ENCODE results near the gene DNM1. TPM values are rescaled to one million over a fixed set of nuclear protein-coding genes. Genes with fewer than 3 reads are reported as not detected.
A peak's percentile ranks its signal among the peaks of the same experiment; 100 is the strongest.

Gene DNM1
- total RNA-seq, 1 donor = 3.6 TPM

- H4K20me1 ChIP-seq (ENCODE audit: insufficient read depth, low read length) = peaks cover 1% of the 10 kb centered on the region
- peaks cover 2% of the 10 kb centered on the region for H3K79me2 ChIP-seq (ENCODE audit: insufficient read depth, low read length)
- H3K4me1 ChIP-seq (ENCODE audit: insufficient read depth, low read length) = no peaks in the 10 kb centered on the region
- peaks cover 5% of the 10 kb centered on the region for H3K9me3 ChIP-seq (ENCODE audit: low read depth, low read length)
- H2AFZ ChIP-seq (ENCODE audit: low read length) = no peak overlapping the region
- no peaks in the 10 kb centered on the region for H3K27me3 ChIP-seq (ENCODE audit: insufficient read depth, low read length)
- peaks cover 63% of the 10 kb centered on the region for H3K36me3 ChIP-seq (ENCODE audit: insufficient read depth, low read length)
- no peak overlapping the region for H3K27ac ChIP-seq (ENCODE audit: low read depth, low read length)
- peak; percentile 39 for DNase-seq (ENCODE audit: insufficient read length, low spot score, missing footprints)
- no peak overlapping the region for H3K4me2 ChIP-seq (ENCODE audit: insufficient read depth, low read length)
- no peak overlapping the region for H3K4me3 ChIP-seq (ENCODE audit: insufficient read depth, low read length)
- no peak for TF ChIP-seq CTCF (IDR thresholded peaks at IDR 0.05; ENCODE audit: extremely low read depth, low read depth, low read length)
Observed at GRCh38 chr9:128175726-128176125, 27.5 kb upstream of the DNM1 start.

GRCh38 chr9:128178806-128179431 lies 24.3 kb upstream of the DNM1 start:
- Histone ChIP-seq H3K79me2 (ENCODE audit: insufficient read depth, low read length) (peaks cover 2% of the 10 kb centered on the region), H2AFZ (ENCODE audit: low read length) (no peak overlapping the region), H3K27ac (ENCODE audit: low read depth, low read length) (no peak overlapping the region), H4K20me1 (ENCODE audit: insufficient read depth, low read length) (peaks cover 4% of the 10 kb centered on the region), H3K4me1 (ENCODE audit: insufficient read depth, low read length) (no peaks in the 10 kb centered on the region), H3K9me3 (ENCODE audit: low read depth, low read length) (peaks cover 5% of the 10 kb centered on the region), H3K27me3 (ENCODE audit: insufficient read depth, low read length) (no peaks in the 10 kb centered on the region), H3K4me3 (ENCODE audit: insufficient read depth, low read length) (no peak overlapping the region), H3K4me2 (ENCODE audit: insufficient read depth, low read length) (no peak overlapping the region), H3K36me3 (ENCODE audit: insufficient read depth, low read length) (peaks cover 77% of the 10 kb centered on the region)
- DNase-seq (ENCODE audit: insufficient read length, low spot score, missing footprints) = peak; percentile 27
- TF ChIP-seq CTCF (IDR thresholded peaks at IDR 0.05; ENCODE audit: extremely low read depth, low read depth, low read length) = no peak

GRCh38 chr9:128180001-128180400 lies 23.2 kb upstream of the DNM1 start:
- Histone ChIP-seq H3K36me3 (ENCODE audit: insufficient read depth, low read length) (peaks cover 73% of the 10 kb centered on the region), H3K27ac (ENCODE audit: low read depth, low read length) (no peak overlapping the region), H4K20me1 (ENCODE audit: insufficient read depth, low read length) (peaks cover 4% of the 10 kb centered on the region), H3K4me3 (ENCODE audit: insufficient read depth, low read length) (no peak overlapping the region), H3K79me2 (ENCODE audit: insufficient read depth, low read length) (no peaks in the 10 kb centered on the region), H3K27me3 (ENCODE audit: insufficient read depth, low read length) (no peaks in the 10 kb centered on the region), H2AFZ (ENCODE audit: low read length) (no peak overlapping the region), H3K4me1 (ENCODE audit: insufficient read depth, low read length) (no peaks in the 10 kb centered on the region), H3K9me3 (ENCODE audit: low read depth, low read length) (peaks cover 5% of the 10 kb centered on the region), H3K4me2 (ENCODE audit: insufficient read depth, low read length) (no peak overlapping the region)
- TF ChIP-seq CTCF (IDR thresholded peaks at IDR 0.05; ENCODE audit: extremely low read depth, low read depth, low read length) = no peak
- no peak for DNase-seq (ENCODE audit: insufficient read length, low spot score, missing footprints)

- Histone ChIP-seq H3K4me2 (ENCODE audit: insufficient read depth, low read length) (no peak overlapping the region), H3K4me3 (ENCODE audit: insufficient read depth, low read length) (no peak overlapping the region), H3K27ac (ENCODE audit: low read depth, low read length) (no peak overlapping the region), H3K79me2 (ENCODE audit: insufficient read depth, low read length) (no peaks in the 10 kb centered on the region), H3K9me3 (ENCODE audit: low read depth, low read length) (peaks cover 5% of the 10 kb centered on the region), H3K27me3 (ENCODE audit: insufficient read depth, low read length) (no peaks in the 10 kb centered on the region), H4K20me1 (ENCODE audit: insufficient read depth, low read length) (peaks cover 4% of the 10 kb centered on the region), H3K36me3 (ENCODE audit: insufficient read depth, low read length) (peaks cover 69% of the 10 kb centered on the region), H3K4me1 (ENCODE audit: insufficient read depth, low read length) (no peaks in the 10 kb centered on the region), H2AFZ (ENCODE audit: low read length) (no peak overlapping the region)
- no peak for TF ChIP-seq CTCF (IDR thresholded peaks at IDR 0.05; ENCODE audit: extremely low read depth, low read depth, low read length)
- DNase-seq (ENCODE audit: insufficient read length, low spot score, missing footprints) = peak; percentile 48
Observed at GRCh38 chr9:128180447-128180846, 22.7 kb upstream of the DNM1 start.
